ENCODE results near the gene SBF2. TPM values are rescaled to one million over a fixed set of nuclear protein-coding genes. Genes with fewer than 3 reads are reported as not detected.

The SBF2 gene
- total and polyA plus RNA-seq, 4 donors, result 50.3 to 74.2 (median 61.3) TPM

DNA sequence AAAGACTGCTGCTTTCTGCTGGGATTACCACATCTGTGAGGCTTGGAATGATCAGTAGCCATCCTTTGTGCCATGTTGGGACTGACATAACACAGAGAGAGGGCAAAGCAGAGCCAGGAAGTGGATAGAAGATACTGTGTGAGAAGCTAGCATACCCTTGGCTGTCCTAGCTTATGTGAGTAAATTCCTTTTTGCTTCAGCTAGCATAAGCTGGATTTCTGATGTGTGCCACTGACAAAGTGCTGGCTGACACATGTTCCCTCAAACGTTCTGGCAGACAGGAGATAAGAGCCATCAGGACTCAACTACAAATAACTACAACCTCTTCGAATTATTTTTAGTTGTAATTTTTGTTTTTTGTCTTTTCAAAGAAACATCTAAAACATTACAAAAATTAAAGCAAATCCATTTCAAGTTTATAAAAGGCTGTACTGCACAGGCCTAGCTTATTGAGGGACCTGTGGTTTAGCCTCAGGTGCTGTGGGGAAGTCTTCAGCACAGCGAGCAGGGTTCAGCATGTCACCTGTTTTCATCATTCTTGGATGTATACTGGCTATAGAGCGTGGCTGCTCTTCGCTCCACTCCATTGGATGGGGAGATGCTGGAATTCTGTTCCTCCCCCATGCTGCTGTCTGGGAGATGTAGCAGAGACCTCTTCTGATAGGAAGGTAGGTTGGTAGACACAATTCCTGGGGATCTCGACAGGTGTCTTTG is 509.3 kb downstream of the SBF2 start:
- no peak for DNase-seq (ENCODE audit: low read depth in 4 of 6, low spot score in 6 of 6)
- H3K27me3 ChIP-seq (ENCODE audit: control insufficient read depth, insufficient read depth, low read length), result no peaks in the 10 kb centered on the region
- H3K4me1 ChIP-seq (ENCODE audit: control insufficient read depth, insufficient read depth, low read length), result no peaks in the 10 kb centered on the region
- H3K4me3 ChIP-seq (ENCODE audit: low read depth, low read length), result no peak overlapping the region
- no peaks in the 10 kb centered on the region for H3K9me3 ChIP-seq (ENCODE audit: control insufficient read depth, insufficient read depth, low read length)
- H3K36me3 ChIP-seq (ENCODE audit: control insufficient read depth, insufficient read depth, low read length), result peaks cover 35% of the 10 kb centered on the region
- WGBS (ENCODE audit: insufficient coverage), result 86% methylated on average over 1 of the region's 6 CpGs
- no peak overlapping the region for H3K27ac ChIP-seq (ENCODE audit: low read depth, low read length)

DNA sequence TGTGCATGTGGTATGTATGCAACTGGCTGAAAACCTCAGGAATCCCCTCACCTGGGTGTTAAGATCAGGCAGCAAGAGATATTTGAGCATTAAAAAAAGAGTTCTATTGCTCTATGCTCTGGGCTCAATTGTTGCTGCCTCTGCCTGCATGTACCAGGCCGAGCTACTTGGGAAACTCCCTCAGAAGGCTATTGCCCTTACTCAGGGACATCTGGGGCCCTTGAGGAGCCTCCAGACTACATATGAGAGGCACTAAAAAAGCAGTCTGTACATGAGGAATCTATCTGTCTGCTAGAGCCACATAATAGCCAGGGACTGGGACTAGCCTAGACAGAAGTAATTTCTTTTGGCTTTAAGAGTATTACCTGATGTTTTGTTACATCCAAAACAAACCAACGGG is 510.0 kb downstream of the SBF2 start:
- WGBS (ENCODE audit: insufficient coverage), result 100% methylated on average over 1 of the region's 2 CpGs
- no peaks in the 10 kb centered on the region for H3K9me3 ChIP-seq (ENCODE audit: control insufficient read depth, insufficient read depth, low read length)
- H3K4me1 ChIP-seq (ENCODE audit: control insufficient read depth, insufficient read depth, low read length), result no peaks in the 10 kb centered on the region
- H3K4me3 ChIP-seq (ENCODE audit: low read depth, low read length), result no peak overlapping the region
- H3K27me3 ChIP-seq (ENCODE audit: control insufficient read depth, insufficient read depth, low read length), result no peaks in the 10 kb centered on the region
- H3K27ac ChIP-seq (ENCODE audit: low read depth, low read length), result no peak overlapping the region
- H3K36me3 ChIP-seq (ENCODE audit: control insufficient read depth, insufficient read depth, low read length), result peaks cover 32% of the 10 kb centered on the region
- DNase-seq (ENCODE audit: low read depth in 4 of 6, low spot score in 6 of 6), result no peak

DNA sequence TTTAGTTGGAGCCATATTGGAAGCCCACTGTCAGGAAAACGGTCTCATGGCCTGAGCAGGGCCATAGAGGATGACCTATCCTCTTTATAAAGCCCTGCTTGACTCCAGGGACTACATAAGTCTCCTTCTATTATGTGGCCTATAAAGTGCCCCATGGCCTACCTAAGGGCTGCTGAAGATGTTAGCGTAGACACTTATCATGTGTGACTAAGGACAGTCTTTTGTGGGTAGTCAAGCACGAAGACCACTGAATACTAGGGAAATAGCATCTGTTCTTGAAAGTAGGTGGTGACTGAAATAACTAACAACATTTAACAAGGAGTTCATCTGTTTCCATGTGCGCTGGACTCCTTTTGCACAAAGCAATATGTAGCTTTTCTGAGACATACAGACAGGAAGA is 513.1 kb downstream of the SBF2 start:
- no peak for DNase-seq (ENCODE audit: low read depth in 4 of 6, low spot score in 6 of 6)
- Histone ChIP-seq H3K27me3 (ENCODE audit: control insufficient read depth, insufficient read depth, low read length) (no peaks in the 10 kb centered on the region), H3K9me3 (ENCODE audit: control insufficient read depth, insufficient read depth, low read length) (no peaks in the 10 kb centered on the region), H3K36me3 (ENCODE audit: control insufficient read depth, insufficient read depth, low read length) (peaks cover 17% of the 10 kb centered on the region), H3K4me1 (ENCODE audit: control insufficient read depth, insufficient read depth, low read length) (no peaks in the 10 kb centered on the region), H3K4me3 (ENCODE audit: low read depth, low read length) (no peak overlapping the region), H3K27ac (ENCODE audit: low read depth, low read length) (no peak overlapping the region)
- WGBS (ENCODE audit: insufficient coverage), result 90% methylated on average over 2 of the region's 4 CpGs

DNA sequence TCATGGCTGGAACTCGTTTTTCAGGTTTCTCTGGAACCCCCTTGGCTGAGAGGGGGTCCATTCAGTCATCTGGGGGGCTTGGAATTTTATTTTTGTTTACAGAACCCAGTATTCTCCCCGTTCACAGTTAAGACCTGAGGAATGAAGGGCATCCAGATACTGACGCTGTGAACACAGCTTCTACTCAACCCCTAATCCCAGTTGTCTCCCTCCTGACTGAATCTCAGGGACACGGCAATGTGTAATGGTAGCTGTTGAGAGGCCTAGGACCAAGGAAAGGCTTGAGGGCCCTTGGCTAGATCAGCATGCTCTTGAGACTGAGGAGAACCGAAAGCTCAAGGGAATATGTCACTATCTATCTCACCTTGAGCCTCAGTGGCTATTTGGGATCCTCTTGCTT is 516.5 kb downstream of the SBF2 start:
- peaks cover 14% of the 10 kb centered on the region for H3K36me3 ChIP-seq (ENCODE audit: control insufficient read depth, insufficient read depth, low read length)
- no peak overlapping the region for H3K4me3 ChIP-seq (ENCODE audit: low read depth, low read length)
- DNase-seq (ENCODE audit: low read depth in 4 of 6, low spot score in 6 of 6), result no peak
- H3K9me3 ChIP-seq (ENCODE audit: control insufficient read depth, insufficient read depth, low read length), result no peaks in the 10 kb centered on the region
- WGBS (ENCODE audit: insufficient coverage), result 88% methylated on average over 1 of the region's 5 CpGs
- H3K27ac ChIP-seq (ENCODE audit: low read depth, low read length), result no peak overlapping the region
- no peaks in the 10 kb centered on the region for H3K4me1 ChIP-seq (ENCODE audit: control insufficient read depth, insufficient read depth, low read length)
- H3K27me3 ChIP-seq (ENCODE audit: control insufficient read depth, insufficient read depth, low read length), result no peaks in the 10 kb centered on the region

DNA sequence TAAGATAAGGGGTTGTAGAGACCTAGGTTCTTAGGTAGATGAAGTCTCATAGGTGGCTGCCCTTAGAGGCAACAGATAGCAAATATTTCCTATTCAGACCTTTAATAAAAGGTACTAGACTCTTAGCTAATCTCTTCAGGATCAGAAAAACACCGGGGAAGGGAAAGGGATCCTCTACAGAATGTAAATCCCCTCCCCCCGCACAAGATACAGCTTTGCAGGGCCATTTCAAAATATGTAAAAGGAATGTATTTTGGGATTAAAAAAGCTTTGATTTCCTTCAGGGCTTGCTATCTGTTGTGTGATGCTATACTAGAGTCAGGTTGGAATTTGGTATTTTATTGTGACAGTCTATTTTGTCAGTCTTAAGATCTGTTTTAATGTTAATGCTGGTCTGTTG is 517.0 kb downstream of the SBF2 start:
- no CpG with 5 or more reads among the region's 2 CpGs for WGBS (ENCODE audit: insufficient coverage)
- no peak for DNase-seq (ENCODE audit: low read depth in 4 of 6, low spot score in 6 of 6)

DNA sequence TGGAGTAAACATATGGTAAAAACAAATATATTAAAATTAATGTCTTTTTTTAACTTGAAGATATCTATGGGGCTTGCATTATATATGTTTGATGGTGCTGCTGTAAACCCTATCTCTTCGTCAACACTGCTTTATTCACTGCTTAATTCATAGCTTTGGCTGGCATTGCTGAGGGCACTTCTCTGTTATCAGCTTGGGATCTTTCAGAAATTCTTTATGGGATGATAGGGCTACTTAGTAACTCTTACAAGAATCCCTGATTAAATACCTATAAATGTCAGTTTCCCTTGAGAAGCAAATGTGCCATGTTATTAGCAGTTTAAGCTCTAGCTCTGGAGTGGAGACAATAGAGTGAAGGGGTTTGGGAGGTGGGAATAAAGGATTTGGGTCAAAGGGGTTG is 517.8 kb downstream of the SBF2 start:
- Histone ChIP-seq H3K4me3 (ENCODE audit: low read depth, low read length) (no peak overlapping the region), H3K27ac (ENCODE audit: low read depth, low read length) (no peak overlapping the region), H3K9me3 (ENCODE audit: control insufficient read depth, insufficient read depth, low read length) (no peaks in the 10 kb centered on the region), H3K4me1 (ENCODE audit: control insufficient read depth, insufficient read depth, low read length) (no peaks in the 10 kb centered on the region), H3K36me3 (ENCODE audit: control insufficient read depth, insufficient read depth, low read length) (peaks cover 11% of the 10 kb centered on the region), H3K27me3 (ENCODE audit: control insufficient read depth, insufficient read depth, low read length) (no peaks in the 10 kb centered on the region)
- DNase-seq (ENCODE audit: low read depth in 4 of 6, low spot score in 6 of 6), result no peak
- WGBS (ENCODE audit: insufficient coverage), result no CpG with 5 or more reads among the region's 1 CpG

More for the DNA sequence above, 517.0 kb downstream of the SBF2 start:
- no peak overlapping the region for H3K4me3 ChIP-seq (ENCODE audit: low read depth, low read length)
- H3K4me1 ChIP-seq (ENCODE audit: control insufficient read depth, insufficient read depth, low read length), result no peaks in the 10 kb centered on the region
- H3K36me3 ChIP-seq (ENCODE audit: control insufficient read depth, insufficient read depth, low read length), result peaks cover 14% of the 10 kb centered on the region
- H3K9me3 ChIP-seq (ENCODE audit: control insufficient read depth, insufficient read depth, low read length), result no peaks in the 10 kb centered on the region
- no peak overlapping the region for H3K27ac ChIP-seq (ENCODE audit: low read depth, low read length)
- H3K27me3 ChIP-seq (ENCODE audit: control insufficient read depth, insufficient read depth, low read length), result no peaks in the 10 kb centered on the region

DNA sequence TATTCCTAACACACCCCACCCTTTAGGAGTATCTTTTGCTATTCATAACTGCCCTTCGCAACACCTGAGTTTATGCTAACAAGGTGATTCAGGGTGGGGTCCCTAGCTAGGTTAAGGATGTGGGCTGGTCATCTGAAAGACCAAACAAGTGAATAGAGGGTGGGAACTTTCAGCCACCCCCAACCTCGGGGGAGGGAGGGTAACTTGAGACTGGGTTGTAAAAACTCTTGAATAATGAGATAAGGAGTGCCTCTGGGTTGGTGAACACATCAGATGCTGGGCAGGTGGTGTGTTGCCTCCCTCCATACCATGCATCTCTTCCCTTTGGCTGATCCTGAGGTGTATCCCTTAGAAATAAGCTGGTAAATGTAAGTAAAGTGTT is 518.6 kb downstream of the SBF2 start:
- DNase-seq (ENCODE audit: low read depth in 4 of 6, low spot score in 6 of 6), result no peak
- WGBS (ENCODE audit: insufficient coverage), result no CpG with 5 or more reads among the region's 2 CpGs
- H3K27ac ChIP-seq (ENCODE audit: low read depth, low read length), result no peak overlapping the region
- peaks cover 6% of the 10 kb centered on the region for H3K36me3 ChIP-seq (ENCODE audit: control insufficient read depth, insufficient read depth, low read length)
- H3K4me3 ChIP-seq (ENCODE audit: low read depth, low read length), result no peak overlapping the region
- no peaks in the 10 kb centered on the region for H3K4me1 ChIP-seq (ENCODE audit: control insufficient read depth, insufficient read depth, low read length)
- H3K27me3 ChIP-seq (ENCODE audit: control insufficient read depth, insufficient read depth, low read length), result no peaks in the 10 kb centered on the region
- no peaks in the 10 kb centered on the region for H3K9me3 ChIP-seq (ENCODE audit: control insufficient read depth, insufficient read depth, low read length)

DNA sequence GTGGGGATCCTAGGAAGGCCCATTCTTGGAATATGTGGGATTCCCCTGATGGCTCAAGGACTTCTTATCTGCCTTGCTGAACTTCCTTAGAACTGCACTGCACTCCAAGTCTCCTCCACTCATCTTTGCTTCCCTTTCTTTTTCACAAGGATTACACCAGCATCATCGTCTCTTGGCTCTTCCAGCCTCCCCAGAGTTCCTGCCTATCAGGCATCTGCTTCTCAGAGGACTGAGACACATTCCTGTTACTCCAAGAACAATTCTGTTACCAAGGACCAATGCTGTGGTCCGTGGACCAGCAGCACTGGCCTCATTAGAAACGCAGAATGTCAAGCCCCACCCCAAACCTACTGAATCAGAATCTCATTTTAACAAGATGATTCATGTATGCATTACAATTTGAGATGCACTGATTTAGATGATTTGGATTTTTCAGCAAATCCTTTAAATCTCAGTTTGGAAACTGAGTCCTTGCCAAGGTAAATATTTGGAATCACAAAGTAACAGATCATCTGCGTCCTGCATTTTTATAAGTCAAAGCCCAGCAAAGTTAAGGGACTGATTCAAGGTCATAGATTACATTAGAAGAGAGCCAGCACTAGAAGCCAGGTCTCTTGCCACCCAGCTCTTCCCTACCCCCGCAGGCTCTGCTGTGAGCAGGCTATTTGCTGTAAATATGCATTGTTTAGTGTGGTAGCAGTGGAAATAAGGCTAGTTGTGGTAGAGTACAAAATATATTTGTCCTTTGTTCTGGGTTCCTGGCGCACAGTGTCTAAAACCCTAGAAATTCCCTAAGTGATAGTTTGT is 519.2 kb downstream of the SBF2 start:
- Histone ChIP-seq H3K36me3 (ENCODE audit: control insufficient read depth, insufficient read depth, low read length) (peaks cover 2% of the 10 kb centered on the region), H3K4me1 (ENCODE audit: control insufficient read depth, insufficient read depth, low read length) (no peaks in the 10 kb centered on the region), H3K9me3 (ENCODE audit: control insufficient read depth, insufficient read depth, low read length) (no peaks in the 10 kb centered on the region), H3K4me3 (ENCODE audit: low read depth, low read length) (no peak overlapping the region), H3K27ac (ENCODE audit: low read depth, low read length) (no peak overlapping the region), H3K27me3 (ENCODE audit: control insufficient read depth, insufficient read depth, low read length) (no peaks in the 10 kb centered on the region)
- DNase-seq (ENCODE audit: low read depth in 4 of 6, low spot score in 6 of 6), result no peak
- WGBS (ENCODE audit: insufficient coverage), result 76% methylated on average over 2 of the region's 6 CpGs

DNA sequence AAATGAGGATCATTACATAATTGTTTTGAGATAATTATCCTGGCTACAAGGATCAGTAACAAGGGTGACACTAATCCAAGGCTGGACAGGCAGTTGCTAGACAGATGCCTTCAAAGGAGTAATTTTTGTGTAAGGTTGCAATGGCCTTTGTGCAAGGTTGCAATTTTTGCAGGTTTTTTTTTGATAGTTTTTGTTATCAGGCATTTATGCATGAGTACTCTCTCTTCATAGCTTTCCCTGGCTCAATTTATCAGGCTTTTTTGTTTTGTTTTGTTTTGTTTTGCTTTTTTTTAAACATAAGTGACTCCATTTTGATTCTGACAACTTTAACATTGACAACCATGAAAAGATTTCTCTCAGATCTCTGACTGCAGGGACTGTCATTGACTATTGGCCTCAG is 519.9 kb downstream of the SBF2 start:
- no peaks in the 10 kb centered on the region for H3K9me3 ChIP-seq (ENCODE audit: control insufficient read depth, insufficient read depth, low read length)
- H3K4me3 ChIP-seq (ENCODE audit: low read depth, low read length), result no peak overlapping the region
- peaks cover 2% of the 10 kb centered on the region for H3K36me3 ChIP-seq (ENCODE audit: control insufficient read depth, insufficient read depth, low read length)
- no peaks in the 10 kb centered on the region for H3K27me3 ChIP-seq (ENCODE audit: control insufficient read depth, insufficient read depth, low read length)
- H3K27ac ChIP-seq (ENCODE audit: low read depth, low read length), result no peak overlapping the region
- no peak for DNase-seq (ENCODE audit: low read depth in 4 of 6, low spot score in 6 of 6)
- H3K4me1 ChIP-seq (ENCODE audit: control insufficient read depth, insufficient read depth, low read length), result no peaks in the 10 kb centered on the region

DNA sequence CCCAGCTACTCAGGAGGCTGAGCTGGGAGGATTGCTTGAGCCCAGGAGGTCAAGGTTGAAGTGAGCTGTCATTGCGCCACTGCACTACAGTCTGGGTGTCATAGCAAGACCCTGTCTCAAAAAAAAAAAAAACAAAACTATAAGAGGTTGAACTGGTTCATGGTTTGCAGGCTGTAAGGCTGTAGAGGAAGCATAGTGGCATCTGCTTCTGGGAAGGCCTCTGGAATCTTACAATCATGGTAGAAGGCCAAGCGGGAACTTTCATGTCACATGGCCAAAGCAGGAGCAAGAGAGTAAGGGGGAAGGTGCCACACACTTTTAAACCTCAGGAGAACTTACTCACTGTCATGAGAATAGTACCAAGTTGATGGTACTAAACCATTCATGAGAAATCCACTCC is 520.5 kb downstream of the SBF2 start:
- WGBS (ENCODE audit: insufficient coverage), result no CpG with 5 or more reads among the region's 2 CpGs
- DNase-seq (ENCODE audit: low read depth in 4 of 6, low spot score in 6 of 6), result no peak
- H3K27me3 ChIP-seq (ENCODE audit: control insufficient read depth, insufficient read depth, low read length), result no peaks in the 10 kb centered on the region
- H3K4me3 ChIP-seq (ENCODE audit: low read depth, low read length), result no peak overlapping the region
- H3K4me1 ChIP-seq (ENCODE audit: control insufficient read depth, insufficient read depth, low read length), result no peaks in the 10 kb centered on the region
- peaks cover 2% of the 10 kb centered on the region for H3K36me3 ChIP-seq (ENCODE audit: control insufficient read depth, insufficient read depth, low read length)
- H3K9me3 ChIP-seq (ENCODE audit: control insufficient read depth, insufficient read depth, low read length), result no peaks in the 10 kb centered on the region
- H3K27ac ChIP-seq (ENCODE audit: low read depth, low read length), result no peak overlapping the region

Measured in spinal cord (tissue), 10 donors.